Fibroblast of skin of left quadriceps (primary cell): ENCODE results near the gene SALL4.
"Not testable (repeated sequence)": the region's sequence is repeated elsewhere in the genome, so short reads cannot be mapped to it uniquely, and the experiment has no call there.

Experiments
- DNase-seq, 2 experiments: peaks; one replicate each; pipeline ENCODE4 v3.0.0-alpha.2; 2013; ENCODE audit warnings: low read depth in 2 of 2

Gene SALL4

DNA sequence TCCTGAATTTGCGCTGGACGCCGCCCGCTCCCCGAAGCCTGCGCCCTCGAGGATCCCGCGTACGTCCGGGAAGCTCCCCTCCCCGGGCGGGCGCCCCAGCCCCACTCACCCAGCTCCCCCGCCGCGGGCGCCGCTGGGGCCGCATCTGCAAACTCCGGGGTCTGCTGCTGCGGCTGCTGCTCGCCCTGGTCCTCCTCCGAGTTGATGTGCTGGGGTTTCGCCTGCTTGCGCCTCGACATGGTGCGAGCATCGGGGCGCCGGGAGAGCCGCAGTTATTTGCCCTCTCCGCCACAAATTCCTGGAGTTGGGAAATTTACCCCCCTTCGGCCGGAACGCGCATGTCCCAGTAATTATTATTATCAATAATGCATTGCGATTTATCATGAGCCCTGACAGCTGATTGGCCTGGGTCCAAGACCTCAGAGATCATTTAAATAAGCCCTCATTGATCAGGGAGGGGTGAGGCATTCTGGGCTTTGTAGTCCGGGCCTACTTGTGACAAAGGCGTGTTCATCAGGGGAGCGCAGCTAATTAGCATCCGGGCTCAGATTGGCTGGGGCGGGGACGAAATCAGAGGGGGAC, at the start of gene SALL4:
Gene SALL4, minus strand, starts transcription at position 352 of the 582 bp plus-strand sequence. Its CDS starts 113 bp downstream, at position 239.
- no peak for DNase-seq

- DNase-seq: no peak
Observed at GRCh38 chr20:51848346-51848745, 46.0 kb upstream of the SALL4 start.

- DNase-seq: no peak
Observed at GRCh38 chr20:51840865-51841264, 38.5 kb upstream of the SALL4 start.

DNA sequence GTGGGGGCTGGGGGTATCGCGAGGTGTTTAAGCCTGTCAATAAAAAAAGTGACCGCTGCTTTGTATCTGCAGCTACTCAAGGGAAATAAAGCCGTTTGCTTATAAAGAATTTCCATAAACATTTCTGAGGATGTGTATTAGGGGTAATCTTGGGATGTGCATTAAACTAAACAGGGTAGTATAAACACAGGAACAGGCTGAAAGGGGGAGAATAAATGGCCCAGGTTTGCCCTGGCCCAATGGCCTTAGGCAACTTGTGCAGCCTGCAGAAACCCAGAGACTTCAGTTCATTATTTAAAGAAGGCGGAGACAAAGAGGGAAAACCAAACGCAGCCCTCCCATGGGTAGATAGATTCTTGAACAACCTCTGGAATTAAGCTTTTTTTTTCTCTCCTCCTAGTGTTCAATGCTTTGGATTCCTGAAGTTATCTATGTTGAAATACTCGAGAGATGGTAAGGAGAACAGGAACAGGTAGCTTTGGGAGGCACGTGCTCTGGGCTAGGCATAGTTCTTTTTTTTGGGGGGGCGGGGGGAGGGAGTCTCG, 35.6 kb upstream of the SALL4 start:
- DNase-seq: no peak

DNA sequence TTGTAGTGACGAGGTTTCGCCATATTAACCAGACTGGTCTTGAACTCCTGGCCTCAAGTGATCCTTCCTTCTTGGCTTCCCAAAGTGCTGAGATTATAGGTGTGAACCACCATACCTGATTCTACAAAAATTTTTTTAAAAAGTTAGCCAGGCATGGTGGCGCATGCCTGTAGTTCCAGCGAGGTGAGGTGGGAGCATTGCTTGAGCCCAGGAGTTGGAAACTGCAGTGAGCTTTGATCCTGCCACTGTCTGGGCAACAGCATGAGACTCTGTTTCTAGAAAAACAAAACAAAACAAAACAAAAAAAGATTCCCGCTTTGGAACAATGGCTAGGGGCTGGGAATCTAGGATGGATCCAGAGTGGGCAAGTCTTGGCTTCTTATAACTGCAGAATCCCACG, 35.1 kb upstream of the SALL4 start:
- DNase-seq: no peak

- DNase-seq: no peak
Observed at GRCh38 chr20:51833326-51833725, 31.0 kb upstream of the SALL4 start.

DNA sequence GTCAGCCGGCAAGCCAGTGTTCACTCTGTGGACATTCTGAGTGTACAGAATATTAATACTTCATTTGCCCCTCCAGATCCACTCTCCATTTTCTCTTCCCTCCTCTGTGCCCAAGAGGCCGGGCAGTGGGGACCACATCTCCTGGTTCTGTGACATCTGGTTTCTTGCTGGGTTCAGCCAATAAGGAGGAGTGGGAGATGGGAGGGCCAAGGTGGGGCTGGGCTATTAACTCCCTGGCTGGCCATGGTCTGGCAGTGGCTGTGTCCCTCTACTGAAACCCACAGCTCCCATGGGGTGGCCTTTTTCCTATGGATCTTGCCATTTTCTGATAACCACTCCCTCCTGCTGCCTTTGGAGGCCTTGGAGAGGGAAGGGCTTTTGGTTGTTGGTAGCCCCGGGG, 30.0 kb upstream of the SALL4 start:
- DNase-seq: no peak

DNA sequence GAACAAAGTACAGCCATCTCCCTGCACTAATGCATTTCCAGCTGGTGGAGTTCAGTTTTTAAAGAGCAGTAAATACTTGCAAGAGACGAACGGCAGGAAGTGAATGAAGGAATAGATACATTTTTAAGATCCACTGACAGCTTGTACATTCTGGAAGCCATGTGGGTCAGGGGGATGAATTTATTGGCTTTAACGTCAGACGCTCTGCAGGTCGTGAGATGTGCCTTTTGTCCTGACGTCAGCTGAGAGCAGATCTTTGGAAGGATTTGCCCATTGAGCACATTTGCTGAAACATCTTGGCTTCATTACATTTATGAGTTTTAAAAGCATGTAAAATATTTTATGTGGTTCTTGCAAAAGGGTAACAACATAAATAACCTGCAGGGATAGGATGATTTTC, 29.5 kb upstream of the SALL4 start:
- DNase-seq: peak; percentile 92 to 93

GRCh38 chr20:51830538-51830937, 28.2 kb upstream of the SALL4 start:
- DNase-seq: no peak

GRCh38 chr20:51828762-51829161, 26.4 kb upstream of the SALL4 start:
- DNase-seq: no peak

DNA sequence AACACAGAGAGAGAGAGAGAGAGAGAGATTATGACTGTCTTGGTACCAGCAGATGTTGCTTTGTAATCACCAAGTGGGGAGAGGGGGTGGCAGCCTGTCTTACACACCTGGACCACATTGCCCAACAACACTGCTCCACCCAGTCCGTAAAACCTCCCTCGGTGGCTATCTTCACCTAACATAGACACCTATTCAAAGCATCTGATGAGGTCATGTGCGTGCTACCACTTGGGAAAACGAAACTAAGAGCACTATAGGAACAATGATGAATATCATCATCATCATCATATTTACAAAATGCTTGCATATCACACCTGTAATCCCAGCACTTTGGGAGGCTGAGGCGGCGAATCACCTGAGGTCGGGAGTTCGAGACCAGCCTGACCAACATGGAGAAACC, 24.1 kb upstream of the SALL4 start:
- no peak for DNase-seq

DNA sequence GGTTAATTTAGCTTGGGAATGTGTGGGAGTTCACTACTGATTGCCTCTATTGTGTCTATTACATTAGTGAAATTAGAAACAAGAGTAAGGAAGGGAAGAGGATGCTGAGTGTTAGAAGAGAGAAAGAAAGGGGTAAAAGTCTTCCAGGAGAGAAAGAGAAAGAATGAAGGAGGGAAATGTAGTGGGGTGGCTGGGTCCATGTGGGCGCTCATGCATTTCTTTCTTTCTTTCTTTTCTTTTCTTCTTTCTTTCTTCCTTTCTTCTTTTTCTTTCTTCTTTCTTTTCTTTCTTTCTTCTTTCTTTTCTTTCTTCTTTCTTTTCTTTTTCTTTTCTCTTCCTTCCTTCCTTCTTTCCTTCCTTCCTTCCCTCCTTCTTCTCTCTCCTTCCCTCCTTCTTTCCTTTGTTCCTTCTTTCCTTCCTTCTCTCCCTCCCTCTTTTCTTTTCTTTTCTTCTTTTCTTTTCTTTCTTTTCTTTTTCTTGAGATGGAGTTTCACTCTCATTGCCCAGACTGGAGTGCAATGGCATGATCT, 16.2 kb upstream of the SALL4 start:
- no peak for DNase-seq

DNA sequence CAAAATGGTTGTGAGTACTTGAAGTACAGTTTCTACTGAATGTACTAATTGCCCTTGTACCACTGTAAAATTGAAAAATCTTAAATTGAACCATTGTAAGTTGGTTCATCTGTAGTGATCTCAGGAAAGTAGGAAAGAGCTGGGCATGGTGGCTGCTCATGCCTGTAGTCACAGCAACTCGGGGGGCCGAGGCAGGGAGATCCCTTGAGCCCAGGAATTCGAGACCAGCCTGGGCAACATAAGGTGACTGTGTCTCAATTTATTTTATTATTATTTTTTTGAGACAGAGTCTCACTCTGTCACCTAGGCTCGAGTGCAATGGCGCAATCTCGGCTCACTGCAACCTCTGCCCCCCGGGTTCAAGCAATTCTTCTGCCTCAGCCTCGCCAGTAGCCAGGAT, 14.5 kb upstream of the SALL4 start:
- DNase-seq: not testable (repeated sequence)

- DNase-seq: no peak
Observed at GRCh38 chr20:51815383-51816076, 13.2 kb upstream of the SALL4 start.

GRCh38 chr20:51812861-51813260, 10.5 kb upstream of the SALL4 start:
- DNase-seq: no peak

DNA sequence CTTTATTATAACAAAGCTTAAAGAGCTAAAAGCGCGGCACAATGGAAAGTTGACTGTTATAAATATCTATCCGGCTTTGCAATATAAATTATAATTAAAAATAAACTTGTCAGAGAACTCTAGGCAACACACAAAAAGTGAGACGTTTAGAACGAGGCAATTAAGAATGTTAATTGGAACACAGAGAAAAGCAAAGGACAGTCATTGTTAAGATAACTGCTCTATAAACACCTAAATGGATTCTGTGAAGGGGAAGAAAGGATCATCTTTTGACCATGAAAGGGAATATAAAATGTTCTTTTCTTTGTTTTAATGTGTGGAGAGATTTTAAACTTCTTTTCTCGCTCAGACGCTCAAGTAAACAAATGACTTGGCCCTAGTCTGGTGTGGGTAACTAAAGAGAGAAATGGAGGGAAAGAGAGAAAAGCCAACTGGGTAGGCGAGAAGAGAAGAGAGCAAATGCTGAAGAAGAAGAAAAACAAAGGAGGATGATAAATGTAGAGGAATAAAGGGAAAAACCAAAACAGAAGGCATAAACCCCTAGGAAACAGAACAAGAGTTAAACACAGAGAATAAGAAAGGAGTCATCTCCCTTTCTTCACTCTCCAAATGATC, 9.3 kb upstream of the SALL4 start:
- DNase-seq: no peak

DNA sequence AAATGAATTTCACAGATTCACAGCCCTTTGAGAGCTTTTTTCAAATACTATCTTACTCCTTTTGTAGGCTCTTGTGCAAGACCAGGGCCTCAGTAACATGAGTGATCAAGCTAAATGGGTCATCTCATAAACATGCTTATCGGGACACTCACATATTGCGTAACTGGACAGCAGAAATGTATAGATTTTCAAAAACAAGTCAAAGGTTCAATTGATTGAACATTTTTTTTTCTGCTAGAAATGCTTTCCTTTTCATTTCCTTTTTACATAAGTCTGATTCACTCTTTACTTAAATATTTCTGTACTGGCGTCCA, 8.7 kb upstream of the SALL4 start:
- peak in 1 of 2 experiments; percentile 43 for DNase-seq

DNA sequence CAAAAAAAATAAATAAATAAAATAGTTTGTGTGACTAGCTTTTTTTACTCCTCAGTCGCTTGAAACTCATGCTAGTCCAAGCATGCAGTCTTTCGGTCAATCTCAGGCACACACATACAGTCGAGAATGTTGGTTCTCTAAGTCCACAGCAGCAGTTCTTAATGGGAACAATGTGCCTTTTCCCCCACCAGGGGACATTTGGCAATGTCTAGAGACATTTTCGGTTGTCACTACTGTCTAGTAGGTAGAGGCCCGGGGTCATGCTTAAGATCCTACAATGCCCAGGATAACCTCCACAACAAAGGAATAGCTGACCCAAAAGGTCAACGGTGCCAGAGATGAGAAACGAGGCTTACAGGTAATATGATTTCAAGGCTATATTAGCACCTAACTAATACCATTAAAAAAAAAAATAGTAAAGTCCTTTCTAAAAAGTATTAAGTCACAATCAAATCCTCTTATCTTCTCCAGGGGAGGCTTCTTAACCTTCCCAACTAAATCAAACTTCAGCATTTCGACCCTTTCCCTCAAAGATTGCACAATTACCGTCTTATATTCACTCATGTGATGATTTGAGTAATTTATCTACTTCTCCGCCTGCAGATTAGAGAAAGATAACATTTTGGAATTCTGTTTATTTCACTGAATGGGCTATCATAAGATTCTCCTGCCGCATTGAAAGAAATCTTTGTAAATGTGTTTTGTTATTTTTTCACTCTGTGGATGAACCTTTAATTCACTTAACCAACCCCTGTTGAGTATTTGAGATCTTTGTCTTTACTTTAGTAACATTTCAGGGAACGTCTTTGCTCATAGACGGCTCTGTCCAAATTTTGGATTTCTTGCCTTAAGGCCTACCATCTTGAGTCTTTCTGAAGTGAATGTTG, 8.1 kb upstream of the SALL4 start:
- DNase-seq: no peak

DNA sequence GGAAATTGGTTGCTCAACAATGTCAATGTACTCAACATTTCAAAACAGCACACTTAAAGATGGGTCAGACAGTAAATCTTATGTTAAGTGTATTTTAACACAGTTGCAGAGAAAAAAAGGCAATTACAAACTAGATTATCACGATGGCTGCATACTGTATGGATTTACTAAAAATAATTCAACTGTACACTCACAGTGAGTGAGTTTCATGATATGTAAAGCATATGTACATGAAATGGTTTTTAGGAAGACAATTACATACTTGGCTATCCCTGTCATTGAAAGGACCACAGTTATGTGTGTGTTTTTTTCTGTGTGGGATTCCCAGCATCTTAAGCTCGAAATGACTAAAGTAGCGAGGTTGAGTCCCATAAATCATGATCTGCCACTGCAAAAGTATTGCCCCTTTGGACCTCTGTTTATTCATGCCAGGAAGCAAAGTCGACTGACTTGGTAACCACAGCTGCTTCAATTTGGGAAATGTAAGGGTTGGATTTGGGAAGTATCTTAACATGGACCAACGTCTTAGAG, 5.5 kb upstream of the SALL4 start:
- DNase-seq: peak; percentile 92 to 93

- DNase-seq: no peak
Observed at GRCh38 chr20:51804754-51805153, 2.4 kb upstream of the SALL4 start.

DNA sequence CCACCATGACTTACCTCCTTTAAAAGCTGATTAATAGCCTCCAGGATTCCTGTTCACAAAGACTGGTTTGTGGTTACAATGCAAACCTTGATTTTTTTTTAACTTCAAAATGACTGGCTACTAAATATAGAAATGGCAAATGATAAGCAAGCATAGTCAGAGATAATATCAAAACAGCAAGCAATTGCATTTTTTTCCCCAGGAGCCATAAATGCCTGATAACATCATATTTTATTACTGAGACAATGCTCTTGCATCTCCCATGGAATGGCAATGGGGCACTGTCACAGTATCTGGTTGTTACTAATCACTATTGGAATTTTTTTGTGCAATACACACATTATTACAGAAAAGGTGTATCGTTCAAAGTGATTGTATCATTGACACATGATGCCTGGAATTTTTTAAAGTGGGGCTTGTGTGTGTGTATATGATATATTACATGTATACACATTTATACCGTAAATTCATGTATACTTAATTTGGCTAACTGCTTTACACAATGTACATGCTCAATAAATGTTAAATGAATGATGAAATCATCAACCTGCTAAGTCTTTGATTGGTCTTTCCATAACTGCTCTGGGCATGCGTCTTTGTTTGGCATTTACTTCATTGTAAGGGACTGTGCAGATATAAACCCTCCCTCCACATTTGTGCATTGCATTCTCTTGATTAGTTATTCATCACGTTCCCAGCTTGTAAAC, 980 bp upstream of the SALL4 start:
- no peak for DNase-seq
